ENCODE results near the gene MAP3K8. TPM values are rescaled to one million over a fixed set of nuclear protein-coding genes. Genes with fewer than 3 reads are reported as not detected.
"Not testable (repeated sequence)": the region's sequence is repeated elsewhere in the genome, so short reads cannot be mapped to it uniquely, and the experiment has no call there.

Gene MAP3K8
- total RNA-seq, 2 donors from 2014 or later, result 26.2 to 38.8 TPM

- no peak for ATAC-seq
- no peak overlapping the region for H3K27ac Mint-ChIP-seq
Measured at GRCh38 chr10:30463944-30464451, 30.0 kb downstream of the MAP3K8 start.

DNA sequence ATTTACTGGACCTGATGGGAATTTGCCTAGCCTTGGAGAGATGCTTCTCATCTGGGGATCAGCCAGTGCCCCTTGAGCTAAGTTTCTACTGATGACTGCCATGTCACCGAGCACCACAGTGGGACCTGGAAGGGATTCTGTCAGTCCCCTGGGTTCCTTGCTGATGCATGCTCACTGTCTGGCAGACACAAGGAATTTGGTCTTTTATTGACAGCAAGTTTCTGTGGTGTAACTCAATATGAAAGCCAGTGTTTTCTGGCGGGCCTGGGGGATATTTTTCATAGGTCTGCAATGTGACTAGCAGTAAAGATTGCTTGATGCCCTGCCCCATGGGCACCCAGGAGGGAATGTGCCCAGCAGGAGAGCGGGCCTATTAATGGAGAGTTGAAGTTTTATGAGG is 30.7 kb downstream of the MAP3K8 start:
- DNase-seq (no peak), ATAC-seq (no peak)
- no peak overlapping the region for H3K27ac Mint-ChIP-seq
- H3K4me1 Mint-ChIP-seq, result peaks cover 11% of the 10 kb centered on the region
- no peak overlapping the region for H3K4me3 Mint-ChIP-seq
- peaks cover 3% of the 10 kb centered on the region for H3K36me3 Mint-ChIP-seq (ENCODE audit: low read depth)
- no peaks in the 10 kb centered on the region for H3K27me3 Mint-ChIP-seq
- H3K9me3 ChIP-seq (ENCODE audit: control insufficient read depth, low read length, poor library complexity, severe bottlenecking), result no peaks in the 10 kb centered on the region

More at GRCh38 chr10:30463944-30464451, 30.0 kb downstream of the MAP3K8 start:
- H3K36me3 Mint-ChIP-seq (ENCODE audit: low read depth), result peaks cover 3% of the 10 kb centered on the region
- H3K4me3 Mint-ChIP-seq, result no peak overlapping the region
- no peaks in the 10 kb centered on the region for H3K9me3 ChIP-seq (ENCODE audit: control insufficient read depth, low read length, poor library complexity, severe bottlenecking)
- H3K4me1 Mint-ChIP-seq, result peaks cover 11% of the 10 kb centered on the region
- no peaks in the 10 kb centered on the region for H3K27me3 Mint-ChIP-seq
- no peak for DNase-seq

- no peaks in the 10 kb centered on the region for H3K27me3 Mint-ChIP-seq
- no peaks in the 10 kb centered on the region for H3K36me3 Mint-ChIP-seq (ENCODE audit: low read depth)
- no peak for DNase-seq
- H3K27ac Mint-ChIP-seq, result no peak overlapping the region
- ATAC-seq, result no peak
- H3K9me3 ChIP-seq (ENCODE audit: control insufficient read depth, low read length, poor library complexity, severe bottlenecking), result no peaks in the 10 kb centered on the region
- peaks cover 11% of the 10 kb centered on the region for H3K4me1 Mint-ChIP-seq
- no peak overlapping the region for H3K4me3 Mint-ChIP-seq
Measured at GRCh38 chr10:30466445-30466844, 32.5 kb downstream of the MAP3K8 start.

DNA sequence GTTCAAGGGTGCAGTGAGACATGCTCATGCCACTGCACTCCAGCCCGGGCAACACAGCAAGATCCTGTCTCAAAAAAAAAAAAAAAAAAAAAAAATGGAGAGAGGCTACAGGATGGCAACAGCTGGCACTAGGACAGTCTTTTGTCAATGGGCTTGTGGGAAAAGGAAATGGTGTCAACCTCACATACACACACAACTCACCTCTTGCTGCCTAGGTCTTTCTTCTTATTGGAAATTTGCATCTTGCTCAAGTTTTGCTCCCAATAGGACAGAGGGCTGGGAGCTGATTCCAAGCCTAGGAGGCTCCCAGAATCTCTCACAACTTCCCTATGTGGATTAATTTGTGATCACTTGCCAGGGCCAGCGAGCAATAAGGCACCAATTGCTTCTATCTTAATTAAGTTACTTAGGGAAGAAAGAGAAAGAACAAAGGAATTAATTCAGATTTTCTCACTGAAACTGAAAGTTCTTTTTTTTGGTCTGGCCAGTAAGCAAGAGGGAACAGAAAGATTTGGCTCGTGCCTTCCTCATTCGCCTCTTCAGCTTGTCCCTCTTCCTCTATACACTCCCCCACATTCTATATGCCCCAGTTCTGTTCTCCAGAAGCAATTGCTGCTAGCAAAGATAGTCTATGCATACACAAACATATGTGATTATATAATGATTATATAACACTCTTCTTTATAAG is 33.8 kb downstream of the MAP3K8 start:
- no peak for DNase-seq
- H3K4me3 Mint-ChIP-seq, result no peak overlapping the region
- no peak for ATAC-seq
- peaks cover 11% of the 10 kb centered on the region for H3K4me1 Mint-ChIP-seq
- H3K27me3 Mint-ChIP-seq, result peaks cover 3% of the 10 kb centered on the region
- H3K9me3 ChIP-seq (ENCODE audit: control insufficient read depth, low read length, poor library complexity, severe bottlenecking), result no peaks in the 10 kb centered on the region
- H3K36me3 Mint-ChIP-seq (ENCODE audit: low read depth), result no peaks in the 10 kb centered on the region
- peak overlapping the region; percentile 47 for H3K27ac Mint-ChIP-seq

DNA sequence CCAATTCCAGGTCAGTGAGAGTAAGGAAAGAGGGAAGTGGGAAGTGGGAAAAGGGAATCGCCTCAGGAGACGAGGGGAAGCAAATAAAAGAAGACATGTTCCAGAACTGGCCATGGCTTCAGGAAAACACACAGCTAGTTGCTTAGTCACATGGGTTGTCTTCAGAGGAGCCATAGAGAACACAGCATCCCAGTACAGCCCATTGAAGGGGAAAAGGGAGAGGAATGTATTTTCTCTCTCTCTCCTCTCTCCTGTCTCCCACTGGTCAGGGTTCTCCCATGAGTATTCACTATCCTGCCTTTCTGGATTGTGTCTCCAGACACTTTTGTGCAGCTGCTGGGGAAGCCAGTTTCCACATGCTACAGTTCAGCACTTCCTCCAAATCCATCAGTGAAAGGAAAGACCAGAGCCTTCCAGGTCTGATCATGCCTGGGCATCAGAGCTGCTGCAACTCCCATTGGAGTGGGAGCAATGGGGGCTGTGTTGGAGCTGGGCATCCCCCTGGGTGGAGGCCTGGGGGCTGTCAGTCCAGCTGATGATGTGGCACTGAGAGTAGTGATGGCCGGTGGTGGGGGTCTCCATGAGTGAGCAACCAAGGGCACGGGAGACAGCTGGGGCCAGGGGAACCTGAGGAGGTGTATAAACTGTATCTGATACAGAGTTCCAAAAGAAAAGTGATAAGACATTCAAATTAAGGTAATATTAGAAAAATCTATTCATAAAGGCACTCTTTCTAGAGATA is 38.6 kb downstream of the MAP3K8 start:
- H3K9me3 ChIP-seq (ENCODE audit: control insufficient read depth, low read length, poor library complexity, severe bottlenecking), result no peaks in the 10 kb centered on the region
- Mint-ChIP-seq H3K36me3 (ENCODE audit: low read depth) (no peaks in the 10 kb centered on the region), H3K4me1 (peaks cover 12% of the 10 kb centered on the region), H3K27ac (no peak overlapping the region), H3K4me3 (no peak overlapping the region), H3K27me3 (peaks cover 5% of the 10 kb centered on the region)
- DNase-seq (no peak), ATAC-seq (no peak)

GRCh38 chr10:30475515-30475914 is 41.5 kb downstream of the MAP3K8 start:
- H3K27me3 Mint-ChIP-seq; H3K9me3 ChIP-seq (ENCODE audit: control insufficient read depth, low read length, poor library complexity, severe bottlenecking); H3K36me3 Mint-ChIP-seq (ENCODE audit: low read depth); H3K4me3 Mint-ChIP-seq; ATAC-seq; H3K4me1 Mint-ChIP-seq; H3K27ac Mint-ChIP-seq; DNase-seq: not testable (repeated sequence)

GRCh38 chr10:30476511-30477155 is 42.6 kb downstream of the MAP3K8 start:
- no peak overlapping the region for H3K27ac Mint-ChIP-seq
- no peaks in the 10 kb centered on the region for H3K9me3 ChIP-seq (ENCODE audit: control insufficient read depth, low read length, poor library complexity, severe bottlenecking)
- DNase-seq, result no peak
- no peaks in the 10 kb centered on the region for H3K36me3 Mint-ChIP-seq (ENCODE audit: low read depth)
- H3K4me3 Mint-ChIP-seq, result no peak overlapping the region
- H3K27me3 Mint-ChIP-seq, result peaks cover 9% of the 10 kb centered on the region
- peaks cover 7% of the 10 kb centered on the region for H3K4me1 Mint-ChIP-seq
- ATAC-seq, result no peak

DNA sequence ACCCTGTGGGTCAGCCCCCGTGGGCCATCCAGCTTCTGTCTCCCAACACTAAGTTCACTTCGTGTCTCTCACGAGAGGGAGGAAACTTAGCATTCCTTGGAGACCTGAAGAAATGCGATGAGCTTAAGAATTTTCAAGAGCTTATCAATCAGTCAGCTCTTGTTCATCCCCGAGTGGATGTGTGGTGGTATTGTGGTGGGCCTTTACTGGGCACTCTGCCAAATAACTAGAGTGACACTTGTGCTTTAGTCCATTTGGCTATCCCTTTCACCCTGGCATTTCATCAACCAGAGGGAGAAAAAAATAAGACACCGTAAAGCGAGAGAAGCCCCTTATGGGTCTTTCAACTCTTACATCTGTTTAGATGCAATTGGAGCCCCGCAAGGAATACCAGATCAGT is 45.5 kb downstream of the MAP3K8 start:
- H3K27ac Mint-ChIP-seq; H3K9me3 ChIP-seq (ENCODE audit: control insufficient read depth, low read length, poor library complexity, severe bottlenecking); H3K4me3 Mint-ChIP-seq; DNase-seq; H3K36me3 Mint-ChIP-seq (ENCODE audit: low read depth); ATAC-seq; H3K27me3 Mint-ChIP-seq; H3K4me1 Mint-ChIP-seq: not testable (repeated sequence)

DNA sequence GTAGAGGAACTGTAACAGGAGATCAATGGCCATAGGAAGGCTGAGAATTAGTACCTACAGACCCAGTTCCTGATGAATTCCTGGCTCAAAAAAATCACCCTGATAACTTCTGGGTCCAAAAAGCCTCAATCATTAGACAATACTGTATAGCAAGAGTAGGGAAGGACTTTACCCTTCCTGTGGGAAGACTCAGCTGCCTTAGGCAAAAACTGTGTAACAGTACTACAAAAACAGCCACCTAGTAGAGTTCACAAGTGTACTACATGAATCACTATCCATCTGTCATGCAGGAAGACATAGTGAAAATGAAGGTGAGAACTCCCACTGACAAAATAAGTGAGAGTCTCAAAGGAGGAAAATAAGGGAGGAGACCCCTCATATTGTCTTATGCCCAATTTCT is 47.6 kb downstream of the MAP3K8 start:
- DNase-seq (no peak), ATAC-seq (no peak)
- H3K4me1 Mint-ChIP-seq, result no peaks in the 10 kb centered on the region
- peaks cover 5% of the 10 kb centered on the region for H3K27me3 Mint-ChIP-seq
- no peaks in the 10 kb centered on the region for H3K9me3 ChIP-seq (ENCODE audit: control insufficient read depth, low read length, poor library complexity, severe bottlenecking)
- no peaks in the 10 kb centered on the region for H3K36me3 Mint-ChIP-seq (ENCODE audit: low read depth)
- no peak overlapping the region for H3K27ac Mint-ChIP-seq
- no peak overlapping the region for H3K4me3 Mint-ChIP-seq

- Mint-ChIP-seq H3K4me3 (no peak overlapping the region), H3K4me1 (peaks cover 30% of the 10 kb centered on the region), H3K27me3 (peaks cover 7% of the 10 kb centered on the region), H3K36me3 (ENCODE audit: low read depth) (no peaks in the 10 kb centered on the region), H3K27ac (peak overlapping the region; percentile 59)
- peak; percentile 51 for ATAC-seq
- DNase-seq, result no peak
- H3K9me3 ChIP-seq (ENCODE audit: control insufficient read depth, low read length, poor library complexity, severe bottlenecking), result no peaks in the 10 kb centered on the region
Measured at GRCh38 chr10:30488316-30488715, 54.3 kb downstream of the MAP3K8 start.

DNA sequence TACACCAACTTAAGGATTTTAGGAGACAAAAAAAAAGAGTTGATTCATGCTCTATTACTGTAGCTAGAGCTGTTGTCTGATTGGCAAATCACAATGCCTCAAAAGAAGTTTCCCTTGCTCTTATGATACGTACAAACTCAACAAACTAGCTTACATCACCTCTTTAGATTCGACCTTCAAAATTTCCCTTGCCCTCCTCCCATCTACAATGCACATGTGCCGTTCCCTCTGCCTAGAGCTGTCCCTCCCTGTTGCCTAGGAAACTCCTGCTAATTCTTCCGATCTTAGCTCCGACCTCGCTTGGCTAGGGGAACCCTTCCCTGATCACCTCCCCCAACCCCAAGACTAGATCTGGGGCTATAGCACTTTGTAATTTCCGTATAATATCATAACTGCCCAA is 55.4 kb downstream of the MAP3K8 start:
- no peak overlapping the region for H3K4me3 Mint-ChIP-seq
- H3K9me3 ChIP-seq (ENCODE audit: control insufficient read depth, low read length, poor library complexity, severe bottlenecking), result no peaks in the 10 kb centered on the region
- no peak overlapping the region for H3K27ac Mint-ChIP-seq
- H3K4me1 Mint-ChIP-seq, result peaks cover 36% of the 10 kb centered on the region
- DNase-seq, result no peak
- H3K27me3 Mint-ChIP-seq, result peaks cover 7% of the 10 kb centered on the region
- H3K36me3 Mint-ChIP-seq (ENCODE audit: low read depth), result peaks cover under 1% of the 10 kb centered on the region
- ATAC-seq, result no peak

DNA sequence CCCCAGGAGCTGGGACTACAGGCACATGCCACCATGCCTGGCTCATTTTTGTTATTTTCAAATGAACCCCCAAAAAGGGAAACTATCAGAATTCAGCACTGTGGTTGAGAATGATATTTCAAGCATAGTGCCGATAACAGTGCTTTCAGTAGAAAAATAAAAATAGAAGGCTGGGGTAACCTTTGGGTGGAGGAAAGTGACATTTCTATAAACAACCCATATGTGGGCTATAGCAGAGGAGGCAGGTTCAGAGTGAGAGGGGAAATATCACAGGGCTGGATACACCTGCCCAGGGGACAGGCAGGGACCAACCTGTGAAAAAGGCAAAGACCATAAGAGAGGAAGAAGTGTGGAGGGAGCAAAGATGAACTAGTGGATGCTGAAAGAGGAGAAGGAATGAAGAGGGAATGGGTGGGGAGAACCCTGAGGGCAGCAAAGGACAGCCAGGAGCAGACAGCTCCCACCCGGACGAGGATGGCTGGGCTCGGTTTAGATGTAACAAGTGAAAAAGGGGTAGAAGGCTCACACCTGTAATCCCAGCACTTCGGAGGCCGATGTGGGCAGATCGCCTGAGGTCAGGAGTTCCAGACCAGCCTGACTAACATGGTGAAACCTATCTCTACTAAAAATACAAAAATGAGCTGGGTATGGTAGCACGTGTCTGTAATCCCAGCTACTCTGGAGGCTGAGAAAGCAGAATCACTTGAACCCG is 56.5 kb downstream of the MAP3K8 start:
- peaks cover 7% of the 10 kb centered on the region for H3K27me3 Mint-ChIP-seq
- peaks cover 2% of the 10 kb centered on the region for H3K36me3 Mint-ChIP-seq (ENCODE audit: low read depth)
- no peak overlapping the region for H3K27ac Mint-ChIP-seq
- peaks cover 41% of the 10 kb centered on the region for H3K4me1 Mint-ChIP-seq
- no peaks in the 10 kb centered on the region for H3K9me3 ChIP-seq (ENCODE audit: control insufficient read depth, low read length, poor library complexity, severe bottlenecking)
- H3K4me3 Mint-ChIP-seq, result peak overlapping the region; percentile 41
- no peak for ATAC-seq
- DNase-seq, result no peak
